WTC11 (cell line): Measurements from ENCODE around the gene CEP131. TPM values are rescaled to one million over a fixed set of nuclear protein-coding genes. Genes with fewer than 3 reads are reported as not detected.

Experiments used
- ATAC-seq: fragments of 200-7000 bp; cut with Tn5 transposase; 2 replicates; pipeline ENCODE4 v1.10.0; 2021; ENCODE audit warnings: mild to moderate bottlenecking, moderate library complexity
- CTCF ChIA-PET: fragments of 300-600 bp; sonication (Branson Sonifier 250); formaldehyde crosslinking; loops from one replicate; lab custom pipeline; 2021; ENCODE audit warnings: antibody characterized with exemption; lab: Charles Lee
- POLR2A ChIA-PET: fragments of 350-600 bp; sonication (Branson Sonifier 250); formaldehyde crosslinking; loops from one replicate; lab custom pipeline; 2021; ENCODE audit warnings: antibody characterized with exemption; lab: Charles Lee
- DNase-seq: peaks from one replicate; pipeline ENCODE4 v3.0.0; 2021; ENCODE audit warnings: low spot score
- H3K27ac Mint-ChIP-seq: 2 replicates; pipeline ENCODE4 v1.8.0; 2021; ENCODE audit warnings: mixed read lengths
- H3K27me3 Mint-ChIP-seq: 2 replicates; pipeline ENCODE4 v1.8.0; 2021; ENCODE audit warnings: low read depth, mild to moderate bottlenecking, moderate library complexity, mixed read lengths
- H3K36me3 Mint-ChIP-seq: 2 replicates; pipeline ENCODE4 v1.8.0; 2021; ENCODE audit warnings: mixed read lengths
- H3K4me1 Mint-ChIP-seq: 2 replicates; pipeline ENCODE4 v1.8.0; 2022; ENCODE audit warnings: mixed read lengths
- H3K4me3 Mint-ChIP-seq: 2 replicates; pipeline ENCODE4 v1.8.0; 2021; ENCODE audit warnings: mild to moderate bottlenecking, moderate library complexity, mixed read lengths
- H3K9me3 Mint-ChIP-seq: 2 replicates; pipeline ENCODE4 v1.8.0; 2021; ENCODE audit warnings: mixed read lengths
- ATF1 ChIP-seq: sonication (generic); formaldehyde crosslinking; IDR thresholded peaks from 2 replicates; pipeline ENCODE4 v1.8.1; 2023; ENCODE audit warnings: mild to moderate bottlenecking, moderate library complexity, missing genetic modification reagents
- ATF3 ChIP-seq: sonication (generic); formaldehyde crosslinking; conservative IDR thresholded peaks from 2 replicates; pipeline ENCODE4 v1.8.1; 2022; ENCODE audit warnings: mild to moderate bottlenecking, missing genetic modification reagents
- E2F4 ChIP-seq: sonication (generic); formaldehyde crosslinking; IDR thresholded peaks from 2 replicates; pipeline ENCODE4 v1.8.1; 2022; ENCODE audit warnings: low read depth, mild to moderate bottlenecking, moderate library complexity, missing genetic modification reagents, borderline replicate concordance
- E2F5 ChIP-seq: sonication (generic); formaldehyde crosslinking; IDR thresholded peaks from 2 replicates; pipeline ENCODE4 v1.8.1; 2022; ENCODE audit warnings: mild to moderate bottlenecking, moderate library complexity, missing genetic modification reagents
- EMX1 ChIP-seq: fragments of 250-450 bp; sonication (Bioruptor Pico); IDR thresholded peaks from 2 replicates; pipeline ENCODE4 v1.8.0; 2021; ENCODE audit warnings: mild to moderate bottlenecking
- FOXP4 ChIP-seq: sonication (generic); formaldehyde crosslinking; IDR thresholded peaks from 2 replicates; pipeline ENCODE4 v1.8.0; 2022; ENCODE audit warnings: mild to moderate bottlenecking, missing genetic modification reagents
- IRF2 ChIP-seq: sonication (generic); formaldehyde crosslinking; IDR thresholded peaks from 2 replicates; pipeline ENCODE4 v1.8.0; 2022; ENCODE audit warnings: low read depth, missing genetic modification reagents, borderline replicate concordance
- NFE2L1 ChIP-seq: sonication (generic); formaldehyde crosslinking; IDR thresholded peaks from 2 replicates; pipeline ENCODE4 v1.8.1; 2023; ENCODE audit warnings: missing genetic modification reagents
- SMAD3 ChIP-seq: sonication (generic); formaldehyde crosslinking; IDR thresholded peaks from 2 replicates; pipeline ENCODE4 v1.8.0; 2022; ENCODE audit warnings: missing genetic modification reagents, mild to moderate bottlenecking, borderline replicate concordance
- STAT6 ChIP-seq: sonication (generic); formaldehyde crosslinking; conservative IDR thresholded peaks from 2 replicates; pipeline ENCODE4 v1.8.1; 2023; ENCODE audit warnings: mild to moderate bottlenecking, low read depth, missing genetic modification reagents, moderate library complexity
- USF2 ChIP-seq: sonication (generic); formaldehyde crosslinking; IDR thresholded peaks from 2 replicates; pipeline ENCODE4 v1.8.1; 2023; ENCODE audit warnings: mild to moderate bottlenecking, missing genetic modification reagents, moderate library complexity
- ZMAT4 ChIP-seq: fragments of 250-450 bp; sonication (Bioruptor Pico); IDR thresholded peaks from 2 replicates; pipeline ENCODE4 v1.9.0; 2021; ENCODE audit warnings: mild to moderate bottlenecking
- ZNF138 ChIP-seq: sonication (generic); formaldehyde crosslinking; conservative IDR thresholded peaks from 2 replicates; pipeline ENCODE4 v1.8.1; 2022; ENCODE audit warnings: mild to moderate bottlenecking, moderate library complexity, missing genetic modification reagents
- ZNF281 ChIP-seq: sonication (generic); formaldehyde crosslinking; IDR thresholded peaks from 2 replicates; pipeline ENCODE4 v1.8.0; 2023; ENCODE audit warnings: mild to moderate bottlenecking, missing genetic modification reagents
- ZNF317 ChIP-seq: sonication (generic); formaldehyde crosslinking; IDR thresholded peaks from 2 replicates; pipeline ENCODE4 v1.8.1; 2023; ENCODE audit warnings: low read depth, mild to moderate bottlenecking, moderate library complexity, missing genetic modification reagents, borderline replicate concordance
- ZNF396 ChIP-seq: fragments of 250-450 bp; sonication (Bioruptor Pico); IDR thresholded peaks from 2 replicates; pipeline ENCODE4 v1.8.0; 2021; ENCODE audit warnings: mild to moderate bottlenecking, moderate library complexity, borderline replicate concordance
- total RNA-seq: library from RNA; stranded (reverse); gene quantifications from 3 replicates; pipeline ENCODE4 v1.2.3, GENCODE V29; 2021

Gene CEP131
- total RNA-seq, 1 experiment from 2014 or later = 35.2 TPM

- DNase-seq (no peak), ATAC-seq (no peak)
- H3K27ac Mint-ChIP-seq = no peak overlapping the region
- POLR2A ChIA-PET = no interaction called here
- H3K4me1 Mint-ChIP-seq = peaks cover 20% of the 10 kb centered on the region
- no peaks in the 10 kb centered on the region for H3K27me3 Mint-ChIP-seq
- H3K36me3 Mint-ChIP-seq = no peaks in the 10 kb centered on the region
- CTCF ChIA-PET = interaction anchor here (0.7 to 1.0 kb wide), 2 partner anchors 10 to 240 kb away, joined by 3 to 4 read pairs; no protein-coding TSS in a partner anchor
- H3K9me3 Mint-ChIP-seq = no peaks in the 10 kb centered on the region
- TF ChIP-seq E2F4 (CRISPR knock-in tag) (no peak), FOXP4 (CRISPR knock-in tag) (no peak), USF2 (no peak), SMAD3 (CRISPR knock-in tag) (no peak), ZNF281 (CRISPR knock-in tag) (no peak), IRF2 (CRISPR knock-in tag) (no peak), ATF3 (no peak), ZNF396 (CRISPR knock-in tag) (no peak), ZNF138 (no peak), ATF1 (CRISPR knock-in tag) (no peak), NFE2L1 (CRISPR knock-in tag) (no peak), E2F5 (CRISPR knock-in tag) (no peak), ZNF317 (CRISPR knock-in tag) (no peak), ZMAT4 (CRISPR knock-in tag) (no peak), STAT6 (CRISPR knock-in tag) (no peak), EMX1 (CRISPR knock-in tag) (no peak)
- no peak overlapping the region for H3K4me3 Mint-ChIP-seq
These were observed 22.4 kb upstream of the CEP131 start for GRCh38 chr17:81245024-81245664.
